Thoracic aorta (tissue), 2 donors: ENCODE measurements around the gene CYP2J2. TPM values are rescaled to one million over a fixed set of nuclear protein-coding genes. Genes with fewer than 3 reads are reported as not detected.
A peak's percentile ranks its signal among the peaks of the same experiment; 100 is the strongest.
"Not testable (repeated sequence)": the region's sequence is repeated elsewhere in the genome, so short reads cannot be mapped to it uniquely, and the experiment has no call there.

Source experiments
- ATAC-seq: fragments of 150-250 bp; one replicate; pipeline ENCODE4 v1.8.0; 2017; ENCODE audit warnings: low read depth; ENCODE audit not compliant: insufficient number of reproducible peaks, low FRiP score
- DNase-seq: peaks from one replicate; pipeline ENCODE4 v3.0.0-alpha.2; 2020; ENCODE audit warnings: low spot score
- H3K27ac ChIP-seq, 2 donors: fragments of 200-600 bp; sonication (generic); 1 replicate in 1 of 2; 2 replicates in 1 of 2; pipeline ENCODE4 v1.5.1; 2016; ENCODE audit warnings: mild to moderate bottlenecking in 2 of 2, moderate library complexity in 2 of 2
- H3K27me3 ChIP-seq: fragments of 200-600 bp; sonication (generic); replicated peaks from 2 replicates; pipeline ENCODE4 v1.6.0; 2016; ENCODE audit warnings: mild to moderate bottlenecking; ENCODE audit not compliant: insufficient read depth
- H3K36me3 ChIP-seq: fragments of 200-600 bp; sonication (generic); one replicate; pipeline ENCODE4 v1.5.1; 2016
- H3K4me1 ChIP-seq, 2 donors: fragments of 200-600 bp; sonication (generic); 1 replicate in 1 of 2; 2 replicates in 1 of 2; pipeline versions ENCODE4 v1.5.1 to v1.6.0; 2016; ENCODE audit warnings: low read depth in 2 of 2, mild to moderate bottlenecking in 1 of 2; ENCODE audit not compliant: control insufficient read depth in 1 of 2
- H3K4me3 ChIP-seq: fragments of 200-600 bp; sonication (generic); 2 replicates; pipeline ENCODE4 v1.5.1; 2016; ENCODE audit warnings: mild to moderate bottlenecking
- H3K9me3 ChIP-seq: fragments of 200-600 bp; sonication (generic); 2 replicates; pipeline ENCODE4 v1.5.1; 2016
- CTCF ChIP-seq: fragments of 200-600 bp; sonication (generic); IDR thresholded peaks from one replicate; pipeline ENCODE4 v1.5.1; 2019; ENCODE audit warnings: antibody characterized with exemption
- total RNA-seq, 2 donors: library from RNA; depleted of rRNA; stranded (reverse); fragments of >200 nt; gene quantifications; one replicate each; pipeline versions ENCODE4 v1.1.0 to v1.2.3, GENCODE V29; 2016

The CYP2J2 gene, protein sequence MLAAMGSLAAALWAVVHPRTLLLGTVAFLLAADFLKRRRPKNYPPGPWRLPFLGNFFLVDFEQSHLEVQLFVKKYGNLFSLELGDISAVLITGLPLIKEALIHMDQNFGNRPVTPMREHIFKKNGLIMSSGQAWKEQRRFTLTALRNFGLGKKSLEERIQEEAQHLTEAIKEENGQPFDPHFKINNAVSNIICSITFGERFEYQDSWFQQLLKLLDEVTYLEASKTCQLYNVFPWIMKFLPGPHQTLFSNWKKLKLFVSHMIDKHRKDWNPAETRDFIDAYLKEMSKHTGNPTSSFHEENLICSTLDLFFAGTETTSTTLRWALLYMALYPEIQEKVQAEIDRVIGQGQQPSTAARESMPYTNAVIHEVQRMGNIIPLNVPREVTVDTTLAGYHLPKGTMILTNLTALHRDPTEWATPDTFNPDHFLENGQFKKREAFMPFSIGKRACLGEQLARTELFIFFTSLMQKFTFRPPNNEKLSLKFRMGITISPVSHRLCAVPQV
- not detected for total RNA-seq

DNA sequence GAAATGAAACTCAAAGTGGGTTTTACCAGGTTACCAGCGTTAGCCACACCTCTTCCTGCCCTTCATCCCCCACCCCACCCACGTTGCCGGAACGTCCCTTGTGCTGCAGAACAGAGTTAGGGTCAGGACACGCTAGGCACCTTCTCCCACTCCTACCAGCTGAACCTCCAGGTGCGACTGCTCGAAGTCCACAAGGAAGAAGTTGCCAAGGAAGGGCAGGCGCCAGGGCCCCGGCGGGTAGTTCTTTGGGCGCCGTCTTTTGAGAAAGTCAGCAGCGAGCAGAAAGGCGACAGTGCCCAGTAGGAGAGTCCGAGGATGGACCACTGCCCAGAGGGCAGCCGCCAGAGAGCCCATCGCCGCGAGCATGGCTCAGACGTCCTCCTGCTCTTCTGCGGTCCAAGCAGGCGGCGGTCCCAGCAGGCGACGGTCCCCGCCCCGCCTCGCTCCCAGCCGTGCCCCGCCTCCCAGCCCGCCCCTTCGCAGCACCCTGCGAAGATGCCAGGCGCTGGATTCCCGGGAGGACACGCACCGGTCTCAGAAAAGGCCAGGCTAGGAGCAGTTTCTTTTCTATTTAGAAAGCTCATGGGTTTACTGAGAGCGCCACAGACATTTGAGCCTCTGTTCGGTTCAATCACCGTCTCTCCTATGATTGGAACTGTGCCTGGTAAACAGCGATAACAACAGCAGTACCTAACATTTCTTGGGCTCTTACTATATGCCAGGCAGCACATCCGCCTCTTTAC lies at the start of gene CYP2J2:
Gene CYP2J2, minus strand, starts transcription at position 393 of the 743 bp plus-strand sequence. Its CDS starts 27 bp downstream, at position 366.
- Histone ChIP-seq H3K27ac (no peak within 1 kb of the TSS), H3K9me3 (peaks cover 8% of the 10 kb centered on the region), H3K36me3 (no peaks in the 10 kb centered on the region), H3K27me3 (no peaks in the 10 kb centered on the region), H3K4me1 (peaks cover 0 to 7% of the 10 kb centered on the region in 2 donors), H3K4me3 (peak within 1 kb of the TSS; percentile 73)
- no peak for DNase-seq
- ATAC-seq = no peak
- no peak for TF ChIP-seq CTCF

GRCh38 chr1:59973719-59974118 lies 47.1 kb upstream of the CYP2J2 start:
- ATAC-seq = no peak
- H3K4me3 ChIP-seq = no peak overlapping the region
- peaks cover 0 to 14% of the 10 kb centered on the region in 2 donors for H3K4me1 ChIP-seq
- no peaks in the 10 kb centered on the region for H3K36me3 ChIP-seq
- DNase-seq = no peak
- no peaks in the 10 kb centered on the region for H3K9me3 ChIP-seq
- no peaks in the 10 kb centered on the region for H3K27me3 ChIP-seq
- H3K27ac ChIP-seq = no peak overlapping the region
- no peak for TF ChIP-seq CTCF

- no peak for DNase-seq
- no peak overlapping the region for H3K4me3 ChIP-seq
- H3K9me3 ChIP-seq = no peaks in the 10 kb centered on the region
- H3K4me1 ChIP-seq = peaks cover 1 to 14% of the 10 kb centered on the region in 2 donors
- H3K27me3 ChIP-seq = no peaks in the 10 kb centered on the region
- no peak for ATAC-seq
- TF ChIP-seq CTCF = no peak
- no peaks in the 10 kb centered on the region for H3K36me3 ChIP-seq
- no peak overlapping the region for H3K27ac ChIP-seq
Measured at GRCh38 chr1:59972216-59972927, 45.8 kb upstream of the CYP2J2 start.

DNA sequence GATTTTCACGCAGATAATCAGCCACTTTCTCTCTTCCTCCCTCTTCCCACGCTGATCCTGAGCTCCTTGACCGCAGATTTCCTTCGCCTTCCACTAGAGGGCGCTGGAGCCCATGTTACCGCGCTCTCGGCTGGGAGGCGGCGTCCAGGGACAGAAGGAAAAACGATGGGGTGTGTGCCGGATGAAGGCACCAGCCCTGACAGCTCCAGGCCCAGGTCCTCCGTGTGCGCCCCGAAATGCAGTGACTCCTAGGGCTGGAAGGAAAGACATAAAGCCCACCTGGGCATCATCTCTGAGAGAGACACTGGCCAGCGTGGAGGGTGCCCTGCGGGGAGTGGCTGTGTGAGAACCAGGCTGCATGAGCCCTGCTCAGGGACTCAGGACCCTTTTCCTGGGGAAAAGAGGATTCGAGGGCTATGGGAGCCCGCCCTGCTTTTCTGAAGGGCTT lies 44.9 kb upstream of the CYP2J2 start:
- no peaks in the 10 kb centered on the region for H3K27me3 ChIP-seq
- H3K4me1 ChIP-seq = peaks cover 5 to 7% of the 10 kb centered on the region in 2 donors
- no peaks in the 10 kb centered on the region for H3K36me3 ChIP-seq
- ATAC-seq = peak; percentile 59
- peak; percentile 94 for TF ChIP-seq CTCF
- H3K9me3 ChIP-seq = no peaks in the 10 kb centered on the region
- peak overlapping the region; percentile 59 for H3K4me3 ChIP-seq
- DNase-seq = peak; percentile 36
- H3K27ac ChIP-seq = no peak overlapping the region

DNA sequence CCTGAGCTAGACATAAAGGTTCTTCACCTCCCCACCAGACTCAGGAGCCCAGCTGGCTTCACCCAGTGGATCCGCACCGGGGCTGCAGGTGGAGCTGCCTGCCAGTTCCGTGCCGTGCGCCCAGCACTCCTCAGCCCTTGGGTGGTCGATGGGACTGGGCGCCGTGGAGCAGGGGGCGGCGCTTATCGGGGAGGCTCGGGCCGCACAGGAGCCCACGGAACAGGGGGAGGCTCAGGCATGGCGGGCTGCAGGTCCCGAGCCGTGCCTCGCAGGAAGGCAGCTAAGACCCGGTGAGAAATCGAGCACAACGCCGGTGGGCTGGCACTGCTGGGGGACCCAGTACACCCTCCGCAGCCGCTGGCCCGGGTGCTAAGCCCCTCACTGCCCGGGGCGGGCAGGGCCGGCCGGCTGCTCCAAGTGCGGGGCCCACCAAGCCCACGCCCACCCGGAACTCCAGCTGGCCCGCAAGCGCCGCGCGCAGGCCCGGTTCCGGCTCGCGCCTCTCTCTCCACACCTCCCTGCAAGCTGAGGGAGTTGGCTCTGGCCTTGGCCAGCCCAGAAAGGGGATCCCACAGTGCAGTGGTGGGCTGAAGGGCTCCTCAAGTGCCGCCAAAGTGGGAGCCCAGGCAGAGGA lies 43.1 kb upstream of the CYP2J2 start:
- not testable (repeated sequence) for H3K4me1 ChIP-seq, H3K27ac ChIP-seq, H3K27me3 ChIP-seq, DNase-seq, H3K9me3 ChIP-seq, H3K4me3 ChIP-seq, ATAC-seq, H3K36me3 ChIP-seq

DNA sequence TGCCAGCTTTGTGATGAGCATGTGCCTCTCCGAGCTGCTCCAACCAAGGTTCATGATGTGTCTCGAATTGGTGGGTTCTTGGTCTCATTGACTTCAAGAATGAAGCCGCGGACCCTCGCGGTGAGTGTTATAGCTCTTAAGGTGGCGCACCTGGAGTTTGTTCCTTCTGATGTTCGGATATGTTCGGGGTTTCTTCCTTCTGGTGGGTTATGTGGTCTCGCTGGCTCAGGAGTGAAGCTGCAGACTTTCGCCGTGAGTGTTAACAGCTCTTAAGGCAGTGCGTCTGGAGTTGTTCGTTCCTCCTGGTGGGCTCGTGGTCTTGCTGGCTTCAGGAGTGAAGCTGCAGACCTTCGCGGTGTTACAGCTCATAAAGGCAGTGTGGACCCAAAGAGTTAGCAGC lies 42.2 kb upstream of the CYP2J2 start:
- not testable (repeated sequence) for H3K4me1 ChIP-seq, H3K36me3 ChIP-seq, H3K4me3 ChIP-seq, H3K27ac ChIP-seq, ATAC-seq, H3K27me3 ChIP-seq, DNase-seq, H3K9me3 ChIP-seq
